ENCODE measurements around the gene PDGFB. TPM values are rescaled to one million over a fixed set of nuclear protein-coding genes. Genes with fewer than 3 reads are reported as not detected.

Gene PDGFB
- total RNA-seq, 1 experiment from 2014 or later: 9.2 TPM

DNA sequence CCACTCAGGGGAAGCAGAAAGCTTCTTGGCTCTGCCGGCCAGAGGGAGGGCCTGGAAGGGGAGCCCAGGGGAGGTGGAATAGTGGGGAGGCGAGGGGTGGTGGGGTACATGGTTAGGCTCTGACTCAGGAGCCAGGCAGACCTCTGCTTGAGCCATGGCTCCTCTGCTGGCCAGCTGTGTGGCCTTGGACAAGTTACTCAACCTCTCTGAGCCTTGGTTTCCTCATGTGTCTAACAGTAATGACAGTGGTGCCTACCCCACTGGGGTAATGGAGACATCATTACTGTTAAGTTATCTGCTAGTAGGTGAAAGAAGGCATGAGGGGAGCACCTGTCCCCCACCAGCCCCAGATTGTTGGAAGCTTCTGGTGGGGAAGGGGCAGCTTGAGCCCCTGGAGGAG, 12.2 kb upstream of the PDGFB start:
- ChIA-PET POLR2A (interaction anchor here (0.9 kb wide), 1 partner anchor 82 kb away, joined by 3 read pairs; no protein-coding TSS in a partner anchor), CTCF (no interaction called here)
- H3K36me3 Mint-ChIP-seq: no peaks in the 10 kb centered on the region
- no peak for ATAC-seq
- TF ChIP-seq, protein P1, sequence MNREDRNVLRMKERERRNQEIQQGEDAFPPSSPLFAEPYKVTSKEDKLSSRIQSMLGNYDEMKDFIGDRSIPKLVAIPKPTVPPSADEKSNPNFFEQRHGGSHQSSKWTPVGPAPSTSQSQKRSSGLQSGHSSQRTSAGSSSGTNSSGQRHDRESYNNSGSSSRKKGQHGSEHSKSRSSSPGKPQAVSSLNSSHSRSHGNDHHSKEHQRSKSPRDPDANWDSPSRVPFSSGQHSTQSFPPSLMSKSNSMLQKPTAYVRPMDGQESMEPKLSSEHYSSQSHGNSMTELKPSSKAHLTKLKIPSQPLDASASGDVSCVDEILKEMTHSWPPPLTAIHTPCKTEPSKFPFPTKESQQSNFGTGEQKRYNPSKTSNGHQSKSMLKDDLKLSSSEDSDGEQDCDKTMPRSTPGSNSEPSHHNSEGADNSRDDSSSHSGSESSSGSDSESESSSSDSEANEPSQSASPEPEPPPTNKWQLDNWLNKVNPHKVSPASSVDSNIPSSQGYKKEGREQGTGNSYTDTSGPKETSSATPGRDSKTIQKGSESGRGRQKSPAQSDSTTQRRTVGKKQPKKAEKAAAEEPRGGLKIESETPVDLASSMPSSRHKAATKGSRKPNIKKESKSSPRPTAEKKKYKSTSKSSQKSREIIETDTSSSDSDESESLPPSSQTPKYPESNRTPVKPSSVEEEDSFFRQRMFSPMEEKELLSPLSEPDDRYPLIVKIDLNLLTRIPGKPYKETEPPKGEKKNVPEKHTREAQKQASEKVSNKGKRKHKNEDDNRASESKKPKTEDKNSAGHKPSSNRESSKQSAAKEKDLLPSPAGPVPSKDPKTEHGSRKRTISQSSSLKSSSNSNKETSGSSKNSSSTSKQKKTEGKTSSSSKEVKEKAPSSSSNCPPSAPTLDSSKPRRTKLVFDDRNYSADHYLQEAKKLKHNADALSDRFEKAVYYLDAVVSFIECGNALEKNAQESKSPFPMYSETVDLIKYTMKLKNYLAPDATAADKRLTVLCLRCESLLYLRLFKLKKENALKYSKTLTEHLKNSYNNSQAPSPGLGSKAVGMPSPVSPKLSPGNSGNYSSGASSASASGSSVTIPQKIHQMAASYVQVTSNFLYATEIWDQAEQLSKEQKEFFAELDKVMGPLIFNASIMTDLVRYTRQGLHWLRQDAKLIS (CRISPR knock-in tag; IDR thresholded peaks at IDR 0.05; ENCODE audit: borderline replicate concordance): no peak
- TF ChIP-seq RELA (CRISPR knock-in tag; IDR thresholded peaks at IDR 0.05; ENCODE audit: borderline replicate concordance): no peak
- TF ChIP-seq HMGA2 (CRISPR knock-in tag; IDR thresholded peaks at IDR 0.05): no peak
- H3K4me3 Mint-ChIP-seq: no peak overlapping the region
- peaks cover 8% of the 10 kb centered on the region for H3K27me3 Mint-ChIP-seq (ENCODE audit: low read depth)
- H3K4me1 Mint-ChIP-seq: peaks cover 20% of the 10 kb centered on the region
- H3K9me3 Mint-ChIP-seq: peaks cover 12% of the 10 kb centered on the region
- DNase-seq (ENCODE audit: low spot score): no peak
- no peak overlapping the region for H3K27ac Mint-ChIP-seq

DNA sequence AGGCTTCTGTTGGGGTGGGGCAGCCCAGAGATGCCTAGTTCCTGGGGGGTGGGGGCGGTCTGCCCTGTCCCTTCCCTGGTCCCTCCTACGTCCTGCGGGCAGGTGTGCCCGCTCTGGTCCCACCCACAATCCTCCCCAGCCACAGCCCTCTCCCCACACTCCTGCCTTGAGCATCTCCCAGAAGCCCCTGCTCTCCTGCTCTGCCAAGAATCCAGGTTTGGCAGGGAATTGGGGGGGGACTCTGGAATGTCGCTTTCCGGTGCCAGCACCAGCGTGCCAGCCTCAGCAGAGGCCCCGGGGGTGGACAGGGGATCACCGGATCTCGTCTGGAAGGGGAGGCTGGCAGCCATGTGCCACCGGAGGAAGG, 11.4 kb upstream of the PDGFB start:
- ATAC-seq: no peak
- no peak for DNase-seq (ENCODE audit: low spot score)
- Mint-ChIP-seq H3K27me3 (ENCODE audit: low read depth) (peaks cover 15% of the 10 kb centered on the region), H3K9me3 (peaks cover 4% of the 10 kb centered on the region; the same call in 1 of the 2 replicates), H3K4me1 (peaks cover 20% of the 10 kb centered on the region), H3K36me3 (no peaks in the 10 kb centered on the region), H3K27ac (no peak overlapping the region), H3K4me3 (no peak overlapping the region)
- CTCF ChIA-PET: no interaction called here
- POLR2A ChIA-PET: no interaction called here
- no peak for TF ChIP-seq SMAD3 (CRISPR knock-in tag; IDR thresholded peaks at IDR 0.05; ENCODE audit: borderline replicate concordance)
- no peak for TF ChIP-seq ZNF671 (CRISPR knock-in tag; IDR thresholded peaks at IDR 0.05)
- TF ChIP-seq FOXJ3 (CRISPR knock-in tag; IDR thresholded peaks at IDR 0.05; ENCODE audit: borderline replicate concordance): no peak
- TF ChIP-seq, protein P2, sequence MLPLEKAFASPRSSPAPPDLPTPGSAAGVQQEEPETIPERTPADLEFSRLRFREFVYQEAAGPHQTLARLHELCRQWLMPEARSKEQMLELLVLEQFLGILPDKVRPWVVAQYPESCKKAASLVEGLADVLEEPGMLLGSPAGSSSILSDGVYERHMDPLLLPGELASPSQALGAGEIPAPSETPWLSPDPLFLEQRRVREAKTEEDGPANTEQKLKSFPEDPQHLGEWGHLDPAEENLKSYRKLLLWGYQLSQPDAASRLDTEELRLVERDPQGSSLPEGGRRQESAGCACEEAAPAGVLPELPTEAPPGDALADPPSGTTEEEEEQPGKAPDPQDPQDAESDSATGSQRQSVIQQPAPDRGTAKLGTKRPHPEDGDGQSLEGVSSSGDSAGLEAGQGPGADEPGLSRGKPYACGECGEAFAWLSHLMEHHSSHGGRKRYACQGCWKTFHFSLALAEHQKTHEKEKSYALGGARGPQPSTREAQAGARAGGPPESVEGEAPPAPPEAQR (CRISPR knock-in tag; IDR thresholded peaks at IDR 0.05): no peak
- no peak for TF ChIP-seq NFE2L1 (CRISPR knock-in tag; IDR thresholded peaks at IDR 0.05)
- TF ChIP-seq RORB (CRISPR knock-in tag; IDR thresholded peaks at IDR 0.05): no peak
- no peak for TF ChIP-seq TP53 (CRISPR knock-in tag; IDR thresholded peaks at IDR 0.05)

DNA sequence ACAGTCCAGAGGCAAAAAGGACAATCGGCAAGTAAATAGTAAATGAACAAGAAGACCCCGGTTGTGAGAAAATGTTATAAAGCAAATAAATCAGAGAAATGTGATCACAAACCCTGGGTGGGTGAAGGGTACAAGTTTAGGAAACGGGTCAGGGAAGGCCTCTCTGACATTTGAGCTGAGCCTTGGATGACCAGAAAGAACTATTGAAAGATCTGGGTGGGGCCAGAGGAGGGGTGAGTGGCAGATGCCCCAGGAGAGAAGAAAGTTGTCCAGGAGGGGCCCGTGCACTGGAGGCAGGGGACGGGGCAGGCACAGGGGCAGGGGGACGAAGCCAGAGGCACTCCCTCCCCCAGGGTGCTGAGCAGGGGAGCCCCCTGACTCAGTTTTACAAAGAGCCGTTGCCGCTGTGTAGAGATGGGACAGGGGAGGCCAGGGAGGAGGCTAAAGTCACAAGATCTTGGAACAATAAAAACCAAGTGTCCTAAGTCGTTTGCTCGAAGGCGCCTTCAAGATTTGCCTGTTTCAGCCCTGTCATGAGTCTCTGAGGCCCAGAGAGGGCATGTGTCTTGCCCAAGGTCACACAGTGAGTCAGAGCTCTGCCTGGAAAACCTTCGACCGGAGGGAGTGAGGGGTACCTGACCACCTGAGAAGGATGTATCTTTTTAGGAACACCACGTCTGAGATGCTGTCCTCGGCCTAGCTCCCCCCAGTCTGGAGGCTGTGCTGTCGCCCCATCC, 10.8 kb upstream of the PDGFB start:
- no peaks in the 10 kb centered on the region for H3K36me3 Mint-ChIP-seq
- H3K27me3 Mint-ChIP-seq (ENCODE audit: low read depth): peaks cover 19% of the 10 kb centered on the region
- POLR2A ChIA-PET: interaction anchor here (0.6 to 1.0 kb wide), 2 partner anchors 11 to 50 kb away, joined by 3 to 6 read pairs; partner anchors contain the start of gene PDGFB
- DNase-seq (ENCODE audit: low spot score): no peak
- CTCF ChIA-PET: interaction anchor here (0.7 to 1.1 kb wide), 3 partner anchors 20 to 385 kb away, joined by 3 to 4 read pairs (median 3); no protein-coding TSS in a partner anchor
- H3K4me1 Mint-ChIP-seq: peaks cover 24% of the 10 kb centered on the region
- ATAC-seq: no peak
- no peak overlapping the region for H3K4me3 Mint-ChIP-seq
- H3K27ac Mint-ChIP-seq: no peak overlapping the region
- no peaks in the 10 kb centered on the region for H3K9me3 Mint-ChIP-seq
- TF ChIP-seq ESRRA (CRISPR knock-in tag; IDR thresholded peaks at IDR 0.05; ENCODE audit: borderline replicate concordance) (no peak), JUN (CRISPR knock-in tag; IDR thresholded peaks at IDR 0.05) (no peak), FOXP1 (CRISPR knock-in tag; IDR thresholded peaks at IDR 0.05; ENCODE audit: borderline replicate concordance) (no peak), EMX1 (CRISPR knock-in tag; IDR thresholded peaks at IDR 0.05) (no peak), ZNF416 (CRISPR knock-in tag; IDR thresholded peaks at IDR 0.05) (no peak), RORB (CRISPR knock-in tag; IDR thresholded peaks at IDR 0.05) (no peak), SOX15 (CRISPR knock-in tag; IDR thresholded peaks at IDR 0.05) (no peak)
- TF ChIP-seq, protein P3, sequence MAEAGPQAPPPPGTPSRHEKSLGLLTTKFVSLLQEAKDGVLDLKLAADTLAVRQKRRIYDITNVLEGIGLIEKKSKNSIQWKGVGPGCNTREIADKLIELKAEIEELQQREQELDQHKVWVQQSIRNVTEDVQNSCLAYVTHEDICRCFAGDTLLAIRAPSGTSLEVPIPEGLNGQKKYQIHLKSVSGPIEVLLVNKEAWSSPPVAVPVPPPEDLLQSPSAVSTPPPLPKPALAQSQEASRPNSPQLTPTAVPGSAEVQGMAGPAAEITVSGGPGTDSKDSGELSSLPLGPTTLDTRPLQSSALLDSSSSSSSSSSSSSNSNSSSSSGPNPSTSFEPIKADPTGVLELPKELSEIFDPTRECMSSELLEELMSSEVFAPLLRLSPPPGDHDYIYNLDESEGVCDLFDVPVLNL (CRISPR knock-in tag; IDR thresholded peaks at IDR 0.05; ENCODE audit: borderline replicate concordance, low read depth): no peak
- TF ChIP-seq, protein P4, sequence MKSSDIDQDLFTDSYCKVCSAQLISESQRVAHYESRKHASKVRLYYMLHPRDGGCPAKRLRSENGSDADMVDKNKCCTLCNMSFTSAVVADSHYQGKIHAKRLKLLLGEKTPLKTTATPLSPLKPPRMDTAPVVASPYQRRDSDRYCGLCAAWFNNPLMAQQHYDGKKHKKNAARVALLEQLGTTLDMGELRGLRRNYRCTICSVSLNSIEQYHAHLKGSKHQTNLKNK (CRISPR knock-in tag; IDR thresholded peaks at IDR 0.05): no peak
- TF ChIP-seq, protein P5, sequence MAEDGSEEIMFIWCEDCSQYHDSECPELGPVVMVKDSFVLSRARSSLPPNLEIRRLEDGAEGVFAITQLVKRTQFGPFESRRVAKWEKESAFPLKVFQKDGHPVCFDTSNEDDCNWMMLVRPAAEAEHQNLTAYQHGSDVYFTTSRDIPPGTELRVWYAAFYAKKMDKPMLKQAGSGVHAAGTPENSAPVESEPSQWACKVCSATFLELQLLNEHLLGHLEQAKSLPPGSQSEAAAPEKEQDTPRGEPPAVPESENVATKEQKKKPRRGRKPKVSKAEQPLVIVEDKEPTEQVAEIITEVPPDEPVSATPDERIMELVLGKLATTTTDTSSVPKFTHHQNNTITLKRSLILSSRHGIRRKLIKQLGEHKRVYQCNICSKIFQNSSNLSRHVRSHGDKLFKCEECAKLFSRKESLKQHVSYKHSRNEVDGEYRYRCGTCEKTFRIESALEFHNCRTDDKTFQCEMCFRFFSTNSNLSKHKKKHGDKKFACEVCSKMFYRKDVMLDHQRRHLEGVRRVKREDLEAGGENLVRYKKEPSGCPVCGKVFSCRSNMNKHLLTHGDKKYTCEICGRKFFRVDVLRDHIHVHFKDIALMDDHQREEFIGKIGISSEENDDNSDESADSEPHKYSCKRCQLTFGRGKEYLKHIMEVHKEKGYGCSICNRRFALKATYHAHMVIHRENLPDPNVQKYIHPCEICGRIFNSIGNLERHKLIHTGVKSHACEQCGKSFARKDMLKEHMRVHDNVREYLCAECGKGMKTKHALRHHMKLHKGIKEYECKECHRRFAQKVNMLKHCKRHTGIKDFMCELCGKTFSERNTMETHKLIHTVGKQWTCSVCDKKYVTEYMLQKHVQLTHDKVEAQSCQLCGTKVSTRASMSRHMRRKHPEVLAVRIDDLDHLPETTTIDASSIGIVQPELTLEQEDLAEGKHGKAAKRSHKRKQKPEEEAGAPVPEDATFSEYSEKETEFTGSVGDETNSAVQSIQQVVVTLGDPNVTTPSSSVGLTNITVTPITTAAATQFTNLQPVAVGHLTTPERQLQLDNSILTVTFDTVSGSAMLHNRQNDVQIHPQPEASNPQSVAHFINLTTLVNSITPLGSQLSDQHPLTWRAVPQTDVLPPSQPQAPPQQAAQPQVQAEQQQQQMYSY (CRISPR knock-in tag; IDR thresholded peaks at IDR 0.05): no peak

All from WTC11 (cell line).